ENCODE data around the gene CARD11.

The CARD11 gene

GRCh38 chr7:2980401-2981102, 63.1 kb downstream of the CARD11 start:
- DNase-seq: no peak

- DNase-seq: no peak
Observed at GRCh38 chr7:2979951-2980350, 63.7 kb downstream of the CARD11 start.

GRCh38 chr7:2979201-2979631, 64.5 kb downstream of the CARD11 start:
- no peak for DNase-seq

- DNase-seq: peak; percentile 87
Observed at GRCh38 chr7:2978408-2978807, 65.3 kb downstream of the CARD11 start.

GRCh38 chr7:2975821-2976371, 67.8 kb downstream of the CARD11 start:
- DNase-seq: no peak

GRCh38 chr7:2974093-2974819, 69.4 kb downstream of the CARD11 start:
- no peak for DNase-seq

- no peak for DNase-seq
Observed at GRCh38 chr7:2972835-2973161, 70.9 kb downstream of the CARD11 start.

GRCh38 chr7:2971914-2972834, 71.5 kb downstream of the CARD11 start:
- no peak for DNase-seq

GRCh38 chr7:2970861-2971260, 72.8 kb downstream of the CARD11 start:
- no peak for DNase-seq

GRCh38 chr7:2970307-2970664, 73.4 kb downstream of the CARD11 start:
- no peak for DNase-seq

- DNase-seq: no peak
Observed at GRCh38 chr7:2969398-2970306, 74.0 kb downstream of the CARD11 start.

GRCh38 chr7:2968616-2969397, 74.9 kb downstream of the CARD11 start:
- no peak for DNase-seq

- DNase-seq: no peak
Observed at GRCh38 chr7:2968176-2968575, 75.5 kb downstream of the CARD11 start.

- DNase-seq: no peak
Observed at GRCh38 chr7:2967705-2968104, 76.0 kb downstream of the CARD11 start.

GRCh38 chr7:2967253-2967652, 76.4 kb downstream of the CARD11 start:
- no peak for DNase-seq

- DNase-seq: no peak
Observed at GRCh38 chr7:2966466-2967078, 77.1 kb downstream of the CARD11 start.

GRCh38 chr7:2965745-2966270, 77.9 kb downstream of the CARD11 start:
- no peak for DNase-seq

GRCh38 chr7:2965301-2965700, 78.4 kb downstream of the CARD11 start:
- no peak for DNase-seq

GRCh38 chr7:2964208-2964607, 79.5 kb downstream of the CARD11 start:
- no peak for DNase-seq

- no peak for DNase-seq
Observed at GRCh38 chr7:2962865-2963264, 80.8 kb downstream of the CARD11 start.

Data from CD4-positive, alpha-beta T cell treated with Interleukin-6 for 4 hours (primary cell).